Effector CD4-positive, alpha-beta T cell (primary cell): ENCODE measurements around the gene LINC01488.

ENCODE experiments used
- DNase-seq: peaks from one replicate; pipeline ENCODE4 v3.0.0-alpha.2; 2020

The LINC01488 gene

GRCh38 chr11:69465236-69466000 lies 16.0 kb upstream of the LINC01488 start:
- no peak for DNase-seq

- DNase-seq: no peak
Observed at GRCh38 chr11:69466039-69466438, 15.4 kb upstream of the LINC01488 start.

- DNase-seq: no peak
Observed at GRCh38 chr11:69467196-69467595, 14.3 kb upstream of the LINC01488 start.

GRCh38 chr11:69467646-69468045 lies 13.8 kb upstream of the LINC01488 start:
- no peak for DNase-seq

- no peak for DNase-seq
Observed at GRCh38 chr11:69468221-69468620, 13.2 kb upstream of the LINC01488 start.

GRCh38 chr11:69468911-69469885 lies 12.3 kb upstream of the LINC01488 start:
- DNase-seq: no peak

- no peak for DNase-seq
Observed at GRCh38 chr11:69470301-69470700, 11.2 kb upstream of the LINC01488 start.

GRCh38 chr11:69470793-69471728 lies 10.4 kb upstream of the LINC01488 start:
- no peak for DNase-seq

GRCh38 chr11:69471729-69472540 lies 9.5 kb upstream of the LINC01488 start:
- no peak for DNase-seq

GRCh38 chr11:69472541-69473275 lies 8.8 kb upstream of the LINC01488 start:
- DNase-seq: no peak

- DNase-seq: no peak
Observed at GRCh38 chr11:69473276-69473845, 8.1 kb upstream of the LINC01488 start.

GRCh38 chr11:69474736-69475135 lies 6.7 kb upstream of the LINC01488 start:
- DNase-seq: no peak

- no peak for DNase-seq
Observed at GRCh38 chr11:69475141-69475865, 6.2 kb upstream of the LINC01488 start.

GRCh38 chr11:69475866-69476471 lies 5.5 kb upstream of the LINC01488 start:
- DNase-seq: no peak

GRCh38 chr11:69476509-69476961 lies 4.9 kb upstream of the LINC01488 start:
- no peak for DNase-seq

GRCh38 chr11:69477086-69477485 lies 4.4 kb upstream of the LINC01488 start:
- no peak for DNase-seq

GRCh38 chr11:69479591-69480271 lies 1.7 kb upstream of the LINC01488 start:
- DNase-seq: no peak

GRCh38 chr11:69480547-69481392 lies 693 bp upstream of the LINC01488 start:
- DNase-seq: no peak
